NCI-H2107 treated with DMSO at 0.1 percent for 48 hours (cell line): ENCODE measurements around the gene TRAM2.

Experiments
- DNase-seq: peaks from one replicate; lab custom pipeline; 2025; ENCODE audit not compliant: unreplicated experiment; lab: John Stamatoyannopoulos, UW

The TRAM2 gene

GRCh38 chr6:52533491-52533890, 43.4 kb downstream of the TRAM2 start:
- no peak for DNase-seq

DNA sequence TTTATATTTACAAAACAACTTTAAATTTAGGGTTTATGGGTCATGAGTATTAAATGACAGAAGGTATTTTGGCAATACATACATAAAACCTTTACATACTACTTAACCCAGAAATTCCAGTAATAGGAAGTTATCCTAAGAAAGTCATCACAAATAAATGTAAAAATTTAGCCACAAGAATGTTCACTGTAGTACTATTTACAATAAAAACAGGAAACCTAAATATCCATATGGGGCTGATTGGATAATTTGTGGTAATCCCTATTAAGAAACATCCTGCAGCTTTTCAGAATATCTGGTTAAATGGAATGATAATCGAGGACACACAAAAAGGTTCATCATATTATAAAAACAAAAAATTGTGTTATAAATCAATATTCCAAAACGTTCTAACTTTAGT, 44.4 kb downstream of the TRAM2 start:
- DNase-seq, result no peak

DNA sequence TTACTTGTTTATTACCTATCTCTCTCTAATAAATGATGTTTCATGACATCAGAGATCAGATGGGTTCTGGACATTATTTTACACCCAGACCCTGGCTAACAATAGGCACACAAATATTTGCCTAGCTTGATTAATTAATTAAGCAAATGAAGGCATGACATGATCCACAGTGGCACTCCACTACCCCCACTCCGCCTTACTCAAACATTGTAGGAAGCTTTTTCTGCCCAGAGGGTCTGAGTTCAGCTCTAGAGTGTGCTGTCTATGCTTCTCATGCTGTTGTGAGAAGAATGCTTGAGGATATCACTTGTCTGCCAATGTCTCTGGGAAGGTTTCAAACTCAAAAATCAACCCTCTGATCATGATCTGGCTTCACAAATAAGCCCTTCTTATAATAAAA, 45.0 kb downstream of the TRAM2 start:
- DNase-seq, result no peak

- no peak for DNase-seq
Observed at GRCh38 chr6:52531396-52531795, 45.5 kb downstream of the TRAM2 start.

DNA sequence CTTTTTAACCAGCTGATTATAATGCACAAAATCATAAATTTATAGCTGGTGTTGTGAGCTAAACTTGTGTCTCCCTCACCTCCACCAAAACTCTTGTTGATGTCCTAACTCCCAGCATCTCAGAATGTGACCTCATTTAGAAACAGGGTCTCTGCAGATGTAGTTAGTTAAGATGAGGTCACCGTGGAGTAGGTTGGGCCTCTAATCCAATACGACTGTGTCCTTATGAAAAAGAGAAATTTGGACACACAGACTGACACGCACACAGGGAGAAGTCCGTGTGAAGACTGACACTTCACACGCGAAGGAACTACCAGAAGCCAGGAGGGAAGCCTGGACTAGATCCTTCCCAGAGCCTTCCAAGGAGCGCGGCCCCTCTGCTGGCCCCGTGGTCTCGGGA, 46.5 kb downstream of the TRAM2 start:
- no peak for DNase-seq

DNA sequence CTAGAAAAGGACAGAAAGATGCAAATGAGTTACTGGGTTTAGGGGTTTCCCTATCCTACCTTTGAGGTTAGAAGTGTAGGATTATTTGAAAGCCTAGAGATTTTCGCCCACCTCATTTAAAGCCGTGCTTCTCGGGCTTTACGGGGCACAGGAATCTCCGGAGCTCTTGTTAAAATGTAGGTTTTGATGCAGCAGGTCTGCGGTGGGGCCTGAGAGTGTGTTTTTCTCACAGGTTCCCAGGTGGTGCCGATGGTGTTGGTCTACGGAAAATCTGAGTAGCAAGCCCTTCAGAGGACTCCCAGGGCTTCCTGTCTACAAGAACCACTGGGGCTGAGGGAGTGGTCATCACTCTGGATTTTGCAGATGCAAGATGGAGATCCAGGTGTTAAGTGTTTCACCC, 47.5 kb downstream of the TRAM2 start:
- no peak for DNase-seq

GRCh38 chr6:52527436-52527835, 49.4 kb downstream of the TRAM2 start:
- no peak for DNase-seq

DNA sequence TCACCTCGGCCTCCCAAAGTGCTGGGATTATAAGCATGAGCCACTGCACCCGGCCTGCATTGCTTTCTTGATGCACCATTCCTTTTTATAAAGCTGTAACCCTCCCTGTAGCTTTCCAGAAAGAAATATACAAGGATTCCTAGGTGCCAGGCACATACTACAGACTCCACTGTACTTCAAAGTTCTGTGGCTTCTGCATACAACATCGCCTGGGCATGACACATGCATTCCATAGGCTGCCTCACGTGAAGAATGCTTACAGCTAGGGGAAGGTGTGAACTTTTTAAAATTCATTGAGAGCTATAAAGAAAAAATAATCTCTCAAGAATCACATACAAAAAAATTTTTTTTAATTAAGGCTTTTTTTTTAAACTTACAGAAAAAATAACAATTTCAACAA, 50.2 kb downstream of the TRAM2 start:
- DNase-seq, result no peak

DNA sequence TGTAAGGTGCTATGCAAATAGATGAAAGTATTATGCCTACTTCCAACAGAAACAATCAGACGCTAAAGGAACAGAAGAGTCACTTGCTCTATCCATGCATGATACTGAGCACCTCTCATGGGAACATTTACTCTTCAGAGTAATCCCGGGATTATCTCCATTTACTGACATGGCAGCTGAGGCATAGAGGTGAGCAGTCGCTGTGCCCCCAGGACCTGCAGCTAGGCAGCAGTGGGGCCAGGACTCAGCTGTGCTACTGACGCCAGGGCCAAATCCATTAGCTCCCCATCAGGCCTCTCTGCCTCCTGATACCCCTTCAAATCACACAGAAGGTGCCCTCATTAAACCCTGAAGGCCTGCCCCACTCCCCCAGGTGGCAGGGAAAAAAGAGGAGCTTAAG, 51.9 kb downstream of the TRAM2 start:
- no peak for DNase-seq

- DNase-seq, result no peak
Observed at GRCh38 chr6:52523378-52524142, 53.3 kb downstream of the TRAM2 start.

DNA sequence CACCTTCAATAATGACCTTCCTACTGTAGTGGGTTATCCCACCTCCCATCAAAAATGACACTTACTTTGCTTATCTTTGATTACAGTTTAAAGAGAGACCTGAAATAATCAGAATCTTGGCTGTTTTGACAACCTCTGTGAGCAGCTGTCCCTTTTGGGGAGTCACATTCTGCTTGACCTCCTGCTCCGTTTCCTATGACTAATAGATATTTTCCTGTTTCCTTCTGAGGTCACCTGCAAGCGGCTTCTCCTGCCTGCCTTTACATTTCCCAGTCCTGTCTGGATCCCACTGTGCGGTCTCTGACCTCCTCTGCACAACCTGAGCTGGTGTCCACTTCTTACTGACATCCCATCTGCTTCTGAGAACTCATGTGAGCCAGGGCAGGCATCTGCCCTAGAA, 54.2 kb downstream of the TRAM2 start:
- DNase-seq, result no peak

DNA sequence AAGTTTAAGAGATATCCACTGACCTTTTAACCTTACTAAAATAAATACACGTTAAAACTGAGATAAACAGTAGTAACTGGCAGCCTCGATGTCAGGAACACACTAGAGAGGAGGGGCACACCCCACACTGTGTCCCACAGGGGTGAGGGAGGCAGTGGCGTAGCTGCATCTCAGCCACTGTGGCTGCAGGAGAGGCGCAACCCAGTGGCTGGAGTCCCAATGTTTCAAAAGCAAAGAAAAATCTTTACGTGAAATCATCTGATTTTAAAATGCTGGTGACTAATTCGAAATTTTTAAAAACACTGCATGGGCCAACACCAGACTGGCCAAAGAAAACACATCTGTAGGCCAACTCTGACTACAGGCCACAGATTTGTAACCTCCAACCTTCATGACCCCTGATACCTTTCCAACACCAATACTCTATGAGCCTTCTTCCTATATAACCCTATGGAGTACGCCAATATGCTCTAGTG, 54.7 kb downstream of the TRAM2 start:
- DNase-seq, result no peak

DNA sequence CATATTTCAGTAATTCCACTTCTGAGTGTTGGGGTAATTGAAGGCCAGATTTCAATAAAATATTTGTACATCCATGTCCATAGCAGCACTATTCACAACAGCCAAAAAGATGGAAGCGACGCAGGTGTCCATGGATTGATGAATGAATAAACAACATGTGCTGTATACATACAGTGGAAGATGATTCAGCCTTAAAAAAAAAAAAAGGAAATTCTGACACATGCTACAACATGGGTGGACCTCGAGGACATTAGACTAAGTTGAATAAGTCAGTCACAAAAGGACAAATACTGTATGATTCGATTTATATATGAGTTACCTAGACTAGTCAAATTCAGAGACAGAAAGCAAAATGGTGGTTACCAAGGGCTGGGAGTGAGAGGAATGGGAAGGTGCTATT, 57.2 kb downstream of the TRAM2 start:
- no peak for DNase-seq

- DNase-seq, result no peak
Observed at GRCh38 chr6:52518279-52518945, 58.4 kb downstream of the TRAM2 start.

GRCh38 chr6:52517502-52518278, 59.2 kb downstream of the TRAM2 start:
- peak; percentile 2 for DNase-seq

- no peak for DNase-seq
Observed at GRCh38 chr6:52516943-52517342, 59.9 kb downstream of the TRAM2 start.

DNA sequence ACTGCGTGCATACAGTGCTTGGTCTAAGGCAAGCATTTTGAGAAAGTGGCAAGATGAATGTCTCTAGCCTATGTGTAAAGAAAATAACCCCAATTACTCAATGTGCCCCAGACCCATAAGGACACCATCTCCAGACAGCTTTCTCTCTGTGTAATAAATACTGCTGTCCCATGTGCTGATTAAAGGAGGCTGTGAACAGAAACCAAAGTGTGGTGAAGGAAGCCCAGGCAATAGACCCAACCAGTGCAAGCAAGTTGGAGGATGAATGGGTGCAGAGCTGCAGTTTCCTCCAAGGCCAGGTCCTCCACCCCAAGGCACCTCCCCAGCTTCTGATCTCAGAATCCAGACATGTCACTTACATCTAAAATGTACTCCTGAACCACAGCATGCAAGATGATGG, 60.6 kb downstream of the TRAM2 start:
- DNase-seq, result no peak

- no peak for DNase-seq
Observed at GRCh38 chr6:52515219-52515960, 61.5 kb downstream of the TRAM2 start.

DNA sequence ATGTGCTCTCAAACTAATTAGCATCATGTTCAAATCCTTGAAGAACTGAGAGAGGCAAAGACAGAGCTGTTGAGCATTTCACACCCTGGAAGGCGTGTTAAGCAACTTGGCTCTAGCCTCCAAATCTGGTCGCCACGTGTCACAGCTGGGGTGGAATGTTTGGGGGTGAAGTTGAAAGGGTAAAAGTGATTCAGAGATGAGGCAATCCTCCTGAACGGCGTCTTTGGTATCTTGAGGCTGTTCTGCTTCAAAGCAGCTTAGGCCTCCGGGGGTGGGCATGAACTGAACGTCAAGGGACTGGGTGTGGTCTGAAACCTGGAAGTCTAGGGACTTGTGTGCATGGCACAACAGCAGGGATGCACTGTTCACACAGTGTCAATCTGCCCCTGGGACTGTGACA, 62.3 kb downstream of the TRAM2 start:
- no peak for DNase-seq

- no peak for DNase-seq
Observed at GRCh38 chr6:52513896-52514295, 63.0 kb downstream of the TRAM2 start.

- DNase-seq, result no peak
Observed at GRCh38 chr6:52513464-52513863, 63.4 kb downstream of the TRAM2 start.
